Measurements from ENCODE around the gene TPTE.
"Not testable (repeated sequence)": the region's sequence is repeated elsewhere in the genome, so short reads cannot be mapped to it uniquely, and the experiment has no call there.

TPTE gene

DNA sequence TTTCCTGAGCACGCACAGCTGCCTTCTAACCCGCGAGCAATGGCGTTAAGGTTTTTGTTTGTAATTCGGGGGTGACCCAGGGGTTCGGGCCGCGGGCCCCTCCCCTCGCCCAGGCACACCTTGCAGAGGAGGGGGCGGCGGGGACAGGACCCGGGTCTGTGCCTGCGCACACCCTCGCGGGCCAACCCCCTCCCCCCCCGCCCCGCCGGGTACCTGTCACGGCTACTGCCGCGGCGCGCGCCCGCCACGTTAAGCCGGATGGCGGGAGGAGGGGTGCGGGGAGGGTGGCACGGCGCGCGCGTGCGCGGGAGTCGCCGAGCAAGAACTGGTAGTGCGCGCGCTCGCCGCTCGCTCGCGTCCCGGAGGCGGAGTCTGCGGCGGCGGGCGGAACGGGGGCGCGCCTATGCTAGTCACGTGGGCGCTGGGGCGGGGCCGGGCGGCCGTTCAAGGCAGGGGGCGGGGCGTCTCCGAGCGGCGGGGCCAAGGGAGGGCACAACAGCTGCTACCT lies at the start of gene TPTE:
TSS of gene TPTE (plus strand) at position 493 of the 508 bp plus-strand sequence. CDS start 17,141 bp downstream, outside the sequence.
- no peak for DNase-seq (ENCODE audit: low read depth)
- TF ChIP-seq, protein P1, sequence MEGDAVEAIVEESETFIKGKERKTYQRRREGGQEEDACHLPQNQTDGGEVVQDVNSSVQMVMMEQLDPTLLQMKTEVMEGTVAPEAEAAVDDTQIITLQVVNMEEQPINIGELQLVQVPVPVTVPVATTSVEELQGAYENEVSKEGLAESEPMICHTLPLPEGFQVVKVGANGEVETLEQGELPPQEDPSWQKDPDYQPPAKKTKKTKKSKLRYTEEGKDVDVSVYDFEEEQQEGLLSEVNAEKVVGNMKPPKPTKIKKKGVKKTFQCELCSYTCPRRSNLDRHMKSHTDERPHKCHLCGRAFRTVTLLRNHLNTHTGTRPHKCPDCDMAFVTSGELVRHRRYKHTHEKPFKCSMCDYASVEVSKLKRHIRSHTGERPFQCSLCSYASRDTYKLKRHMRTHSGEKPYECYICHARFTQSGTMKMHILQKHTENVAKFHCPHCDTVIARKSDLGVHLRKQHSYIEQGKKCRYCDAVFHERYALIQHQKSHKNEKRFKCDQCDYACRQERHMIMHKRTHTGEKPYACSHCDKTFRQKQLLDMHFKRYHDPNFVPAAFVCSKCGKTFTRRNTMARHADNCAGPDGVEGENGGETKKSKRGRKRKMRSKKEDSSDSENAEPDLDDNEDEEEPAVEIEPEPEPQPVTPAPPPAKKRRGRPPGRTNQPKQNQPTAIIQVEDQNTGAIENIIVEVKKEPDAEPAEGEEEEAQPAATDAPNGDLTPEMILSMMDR (IDR thresholded peaks at IDR 0.05; ENCODE audit: low read depth, low read length), result no peak
- TF ChIP-seq POLR2A (IDR thresholded peaks at IDR 0.05; ENCODE audit: extremely low read depth, insufficient read length) (no peak), MYC (IDR thresholded peaks at IDR 0.05; ENCODE audit: low read depth, low read length) (no peak)
- TF ChIP-seq, protein P2, sequence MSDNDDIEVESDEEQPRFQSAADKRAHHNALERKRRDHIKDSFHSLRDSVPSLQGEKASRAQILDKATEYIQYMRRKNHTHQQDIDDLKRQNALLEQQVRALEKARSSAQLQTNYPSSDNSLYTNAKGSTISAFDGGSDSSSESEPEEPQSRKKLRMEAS (IDR thresholded peaks at IDR 0.05; ENCODE audit: low read depth, low read length), result no peak
- no peak within 1 kb of the TSS for H3K4me3 ChIP-seq (ENCODE audit: low read depth, low read length)

DNA sequence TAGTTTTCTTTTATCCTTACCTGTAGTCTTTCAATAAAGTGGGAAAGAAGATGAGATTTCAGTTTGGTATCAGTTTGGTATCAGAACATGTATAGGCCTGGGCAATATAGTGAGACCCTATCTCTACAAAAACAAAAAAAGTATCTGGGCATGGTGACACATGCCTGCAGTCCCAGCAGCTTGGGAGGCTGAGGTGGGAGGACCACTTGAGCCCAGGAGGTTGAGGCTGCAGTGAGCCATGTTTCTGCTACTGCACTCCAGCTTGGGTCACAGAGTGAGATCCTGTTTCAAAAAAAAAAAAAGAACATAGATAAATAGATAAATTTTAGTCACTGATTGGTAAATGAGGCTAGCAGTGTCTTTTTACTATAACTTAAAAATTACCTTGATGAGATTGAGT lies 49.4 kb upstream of the TPTE start:
- H3K4me3 ChIP-seq (ENCODE audit: low read depth, low read length); DNase-seq (ENCODE audit: low read depth): not testable (repeated sequence)

DNA sequence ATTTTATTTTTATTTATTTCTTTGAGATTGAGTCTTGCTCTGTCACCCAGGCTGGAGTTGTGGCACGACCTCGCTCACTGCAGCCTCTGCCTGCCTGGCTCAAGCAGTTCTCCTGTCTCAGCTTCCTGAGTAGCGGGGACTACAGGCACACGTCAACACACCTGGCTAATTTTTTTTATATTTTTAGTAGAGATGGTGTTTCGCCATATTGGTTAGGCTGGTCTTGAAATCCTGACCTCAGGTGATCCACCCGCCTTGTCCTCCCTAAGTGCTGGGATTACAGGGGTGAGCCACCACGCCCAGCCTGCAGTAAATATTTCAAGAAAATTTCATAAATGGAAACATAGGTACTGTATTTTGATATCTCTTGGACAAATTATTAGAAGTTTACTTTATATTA lies 43.6 kb upstream of the TPTE start:
- not testable (repeated sequence) for H3K4me3 ChIP-seq (ENCODE audit: low read depth, low read length); DNase-seq (ENCODE audit: low read depth)

DNA sequence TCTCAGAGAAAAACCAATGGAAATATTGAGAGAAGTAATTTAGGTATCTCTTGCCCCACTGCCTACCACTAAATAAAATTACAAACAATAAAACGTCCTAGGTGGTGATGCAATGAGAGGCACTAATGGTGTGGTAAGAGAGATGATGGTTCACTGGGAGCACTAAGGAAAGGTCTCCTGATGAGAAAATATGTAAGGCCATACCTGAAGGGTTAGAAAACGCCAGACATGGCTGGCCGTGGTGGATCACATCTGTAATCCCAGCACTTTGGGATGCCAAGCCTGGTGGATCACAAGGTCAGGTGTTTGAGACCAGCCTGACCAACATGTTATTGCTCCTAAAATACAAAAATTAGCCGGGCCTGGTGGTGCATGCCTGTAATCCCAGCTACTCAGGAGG lies 41.5 kb upstream of the TPTE start:
- not testable (repeated sequence) for DNase-seq (ENCODE audit: low read depth); H3K4me3 ChIP-seq (ENCODE audit: low read depth, low read length)

DNA sequence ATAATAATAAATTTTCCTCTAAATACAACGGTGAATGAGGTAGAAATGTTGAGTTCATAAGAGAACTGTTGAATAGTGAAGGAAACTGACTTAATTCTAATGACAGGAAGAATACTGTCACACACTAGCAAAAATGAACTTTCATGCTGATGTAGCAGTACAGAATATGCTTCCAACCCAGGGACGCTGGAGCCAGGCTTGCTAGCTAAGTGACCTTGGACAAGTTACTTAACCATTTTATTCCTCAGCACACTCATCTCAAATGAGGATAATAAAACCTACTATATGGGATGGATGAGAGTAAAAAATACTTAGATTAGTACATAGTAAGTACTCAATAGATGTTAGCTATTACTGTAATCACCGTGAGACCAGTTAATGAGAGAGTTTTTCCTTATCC lies 36.5 kb upstream of the TPTE start:
- not testable (repeated sequence) for H3K4me3 ChIP-seq (ENCODE audit: low read depth, low read length); DNase-seq (ENCODE audit: low read depth)

DNA sequence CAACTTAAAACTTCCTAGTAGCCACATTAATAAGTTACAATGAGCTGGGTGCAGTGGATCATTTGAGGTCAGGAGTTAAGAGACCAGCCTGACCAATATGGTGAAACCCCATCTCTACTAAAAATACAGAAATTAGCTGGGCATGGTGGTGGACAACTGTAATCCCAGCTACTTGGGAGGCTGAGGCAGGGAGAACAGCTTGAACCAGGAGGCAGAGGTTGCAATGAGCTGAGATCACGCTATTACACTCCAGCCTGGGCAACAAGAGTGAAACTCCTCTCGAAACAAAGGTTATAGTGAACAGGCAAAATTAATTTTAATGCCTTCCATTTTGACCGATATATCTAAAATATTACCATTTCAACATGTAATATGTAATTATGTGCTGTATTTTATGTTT lies 30.9 kb upstream of the TPTE start:
- not testable (repeated sequence) for DNase-seq (ENCODE audit: low read depth); H3K4me3 ChIP-seq (ENCODE audit: low read depth, low read length)

DNA sequence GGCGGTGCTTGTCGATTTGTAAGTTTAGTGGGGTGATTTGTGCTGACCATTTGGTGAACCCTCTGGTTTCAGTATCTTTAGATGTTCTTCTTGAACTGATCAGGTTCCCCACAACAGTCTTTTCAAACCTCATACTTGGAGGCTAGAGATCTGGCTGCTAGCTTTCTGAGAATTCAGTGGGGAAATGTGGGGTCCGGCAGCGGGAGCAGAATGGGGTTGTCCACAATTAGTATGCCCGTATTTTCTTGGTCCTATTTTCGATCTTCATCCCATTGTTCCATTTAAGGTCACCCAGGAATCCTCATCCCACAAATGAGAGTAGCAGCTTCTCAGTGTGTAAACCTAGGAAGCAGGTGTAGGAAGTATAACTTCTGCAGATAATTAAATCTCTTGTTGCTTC lies 10.3 kb upstream of the TPTE start:
- TF ChIP-seq, protein P2 (IDR thresholded peaks at IDR 0.05; ENCODE audit: low read depth, low read length), result no peak
- TF ChIP-seq POLR2A (IDR thresholded peaks at IDR 0.05; ENCODE audit: extremely low read depth, insufficient read length) (no peak), MYC (IDR thresholded peaks at IDR 0.05; ENCODE audit: low read depth, low read length) (no peak)
- TF ChIP-seq, protein P1 (IDR thresholded peaks at IDR 0.05; ENCODE audit: low read depth, low read length), result no peak
- no peak overlapping the region for H3K4me3 ChIP-seq (ENCODE audit: low read depth, low read length)
- DNase-seq (ENCODE audit: low read depth), result no peak

DNA sequence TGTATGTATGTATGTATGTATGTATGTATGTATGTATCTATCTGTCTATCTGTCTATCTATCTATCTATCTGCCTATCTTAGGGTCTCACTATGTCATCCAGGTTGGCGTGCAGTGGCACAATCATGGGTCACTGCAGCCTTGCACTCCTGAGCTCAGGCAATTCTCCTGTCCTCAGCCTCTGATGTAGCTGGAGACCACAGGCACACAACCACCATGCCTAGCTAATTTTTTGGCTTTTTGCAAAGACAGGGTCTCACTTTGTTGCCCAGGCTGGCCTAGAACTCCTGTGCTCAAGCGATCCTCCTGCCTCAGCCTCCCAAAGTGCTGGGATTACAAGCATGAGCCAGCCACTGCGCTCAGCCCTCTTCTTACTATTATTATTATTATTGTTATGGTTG lies 4.5 kb upstream of the TPTE start:
- H3K4me3 ChIP-seq (ENCODE audit: low read depth, low read length); DNase-seq (ENCODE audit: low read depth): not testable (repeated sequence)

DNA sequence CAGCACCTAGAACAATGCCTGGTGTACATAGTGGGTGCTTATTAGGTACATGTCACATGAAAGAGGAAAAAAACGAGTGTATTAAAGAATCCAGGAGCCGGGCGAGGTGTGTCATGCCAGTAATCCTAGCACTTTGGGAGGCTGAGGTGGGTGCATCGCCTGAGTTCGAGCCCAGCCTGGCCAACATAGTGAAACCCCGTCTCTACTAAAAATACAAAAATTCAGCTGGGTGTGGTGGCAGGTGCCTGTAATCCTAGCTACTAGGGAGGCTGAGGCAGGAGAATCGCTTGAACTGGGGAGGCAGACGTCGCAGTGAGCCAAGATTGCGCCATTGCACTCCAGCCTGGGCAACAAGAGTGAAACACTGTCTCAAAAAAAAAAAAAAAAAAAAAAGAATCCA lies 3.5 kb upstream of the TPTE start:
- H3K4me3 ChIP-seq (ENCODE audit: low read depth, low read length); DNase-seq (ENCODE audit: low read depth): not testable (repeated sequence)

DNA sequence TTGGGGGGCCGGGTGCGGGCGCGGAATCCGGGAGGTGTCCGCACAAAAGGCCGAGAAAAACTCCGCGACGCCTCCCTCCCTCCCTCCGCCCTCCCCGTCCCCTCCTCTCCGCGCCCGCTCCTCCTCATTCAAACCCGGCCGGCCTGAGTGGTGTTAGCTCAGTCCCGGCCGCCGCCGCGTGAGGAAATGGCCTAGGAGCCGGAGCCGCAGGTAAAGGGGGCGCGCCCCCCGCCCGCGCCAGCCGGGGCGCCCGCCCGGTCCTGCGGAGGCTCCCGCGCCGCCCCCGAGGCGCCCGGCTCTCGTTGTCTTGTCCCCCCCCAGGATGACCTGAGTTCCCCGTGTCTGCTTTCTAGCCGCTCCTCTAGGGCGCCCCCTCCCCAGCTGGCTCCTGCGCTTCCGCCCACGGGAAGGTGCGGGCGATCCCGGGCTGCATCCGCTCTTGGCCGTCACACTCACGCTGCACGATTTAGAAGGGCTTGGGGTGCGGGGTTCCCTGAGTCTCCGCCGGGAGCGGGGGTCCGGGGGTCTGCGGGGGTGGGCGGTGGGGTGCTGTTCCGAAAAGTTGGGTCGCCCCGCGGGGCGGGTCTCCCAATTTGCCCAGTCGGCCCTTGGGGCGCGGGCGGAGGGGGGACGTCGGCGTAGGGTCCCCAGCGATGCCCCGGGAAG lies 585 bp downstream of the TPTE start:
- H3K4me3 ChIP-seq (ENCODE audit: low read depth, low read length); DNase-seq (ENCODE audit: low read depth): not testable (repeated sequence)

DNA sequence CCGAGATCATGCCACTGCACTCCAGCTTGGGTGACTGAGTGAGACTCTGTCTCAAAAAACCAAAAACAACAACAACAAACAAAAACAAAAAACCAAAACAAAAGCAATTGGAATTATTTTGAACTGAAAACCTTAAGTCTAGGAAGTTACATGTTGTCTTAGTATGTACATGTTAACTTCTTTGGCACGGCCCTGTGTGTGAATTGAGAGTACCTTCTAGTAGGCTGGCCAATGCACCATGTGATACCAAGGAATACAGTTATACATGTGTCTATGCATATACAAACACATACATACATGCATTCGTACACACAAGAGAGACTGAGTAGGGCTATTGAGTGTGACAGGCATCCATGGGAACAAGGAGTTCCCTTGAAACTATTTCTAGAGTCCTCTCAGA lies 18.6 kb downstream of the TPTE start:
- H3K4me3 ChIP-seq (ENCODE audit: low read depth, low read length), result no peak overlapping the region
- DNase-seq (ENCODE audit: low read depth), result no peak
- TF ChIP-seq, protein P2 (IDR thresholded peaks at IDR 0.05; ENCODE audit: low read depth, low read length), result no peak
- no peak for TF ChIP-seq POLR2A (IDR thresholded peaks at IDR 0.05; ENCODE audit: extremely low read depth, insufficient read length)

DNA sequence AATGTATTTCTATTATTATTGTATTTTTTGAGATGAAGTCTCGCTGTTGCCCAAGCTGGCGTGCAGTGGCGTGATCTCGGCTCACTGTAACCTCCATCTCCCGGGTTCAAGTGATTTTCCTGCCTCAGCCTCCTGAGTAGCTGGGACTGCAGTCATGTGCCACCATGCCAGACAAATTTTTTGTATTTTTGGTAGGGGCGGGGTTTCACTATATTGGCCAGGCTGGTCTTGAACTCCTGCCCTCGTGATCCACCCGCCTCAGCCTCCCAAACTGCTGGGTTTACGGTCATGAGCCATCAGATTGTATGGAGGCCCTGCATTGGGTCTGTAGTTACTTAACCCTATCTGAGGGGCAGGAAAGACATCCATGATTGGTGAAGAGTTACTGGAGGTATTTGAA lies 23.0 kb downstream of the TPTE start:
- not testable (repeated sequence) for H3K4me3 ChIP-seq (ENCODE audit: low read depth, low read length); DNase-seq (ENCODE audit: low read depth)

DNA sequence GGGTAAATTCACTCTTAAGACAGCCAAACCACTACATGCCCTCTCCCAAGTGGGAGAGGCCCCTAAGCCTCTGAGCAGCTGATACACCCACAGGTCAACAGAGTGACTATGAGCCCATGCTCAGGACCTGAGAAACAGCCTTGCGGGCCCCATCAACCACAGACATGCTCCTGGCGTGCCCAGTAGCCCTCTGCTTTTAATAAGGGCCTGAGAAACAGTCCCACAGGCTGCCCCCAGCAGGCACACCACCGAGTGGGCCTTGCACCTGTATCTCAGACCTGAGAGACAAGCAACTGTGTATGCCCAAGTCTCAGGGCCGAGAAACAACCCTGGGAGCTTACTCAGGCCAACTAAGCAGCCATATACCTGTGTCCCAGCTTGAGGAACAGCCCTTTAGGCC lies 26.5 kb downstream of the TPTE start:
- not testable (repeated sequence) for H3K4me3 ChIP-seq (ENCODE audit: low read depth, low read length); DNase-seq (ENCODE audit: low read depth)

DNA sequence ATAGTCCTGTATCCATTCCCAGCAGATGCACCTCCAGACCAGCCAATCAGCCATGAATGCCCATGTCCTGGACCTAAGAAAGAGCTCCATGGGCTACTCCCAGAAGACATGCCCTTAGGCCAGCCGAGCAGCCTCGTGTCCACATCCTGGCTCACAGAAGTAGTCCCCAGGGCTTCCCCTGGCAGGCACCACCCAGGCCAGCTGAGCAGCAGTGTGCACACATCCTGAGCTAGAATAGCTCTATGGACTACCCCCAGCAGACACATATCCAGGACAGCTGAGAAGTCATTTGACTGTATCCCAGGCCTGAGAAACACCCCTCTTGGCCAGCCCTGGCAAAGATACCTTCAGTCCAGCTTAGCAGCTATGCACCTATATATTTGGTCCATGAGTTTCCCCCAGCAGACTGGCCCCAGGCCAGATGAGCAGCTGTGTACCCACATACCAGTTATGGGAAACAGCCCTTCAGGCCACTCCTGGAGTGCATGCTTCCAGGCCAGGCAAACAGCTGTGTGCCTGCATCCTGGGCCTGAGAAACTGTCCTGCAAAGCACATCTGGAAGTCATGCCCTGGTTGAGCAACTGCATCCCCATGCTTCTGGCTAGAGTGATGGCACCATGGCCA lies 27.1 kb downstream of the TPTE start:
- not testable (repeated sequence) for H3K4me3 ChIP-seq (ENCODE audit: low read depth, low read length); DNase-seq (ENCODE audit: low read depth)

DNA sequence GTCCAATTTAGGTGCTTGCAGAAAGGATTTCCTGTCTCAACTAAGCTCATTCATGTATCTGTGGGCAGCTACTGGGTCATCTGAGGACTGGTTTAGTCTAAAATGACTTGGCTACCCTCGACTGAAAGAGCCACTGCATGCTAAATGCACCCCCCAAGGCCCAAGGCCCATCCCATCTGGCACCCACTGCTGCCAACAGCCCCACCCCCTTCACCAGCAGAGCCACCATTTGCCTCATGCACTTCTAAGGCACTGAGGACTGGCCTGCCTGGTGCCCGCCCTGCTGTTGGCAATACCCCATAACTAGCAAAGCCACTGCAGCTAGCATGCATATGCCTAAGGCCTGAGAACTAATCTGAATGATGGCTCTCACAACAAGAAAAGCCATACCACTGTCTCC lies 49.4 kb downstream of the TPTE start:
- H3K4me3 ChIP-seq (ENCODE audit: low read depth, low read length), result not testable (repeated sequence)

More for the DNA sequence above, 49.4 kb downstream of the TPTE start:
- not testable (repeated sequence) for DNase-seq (ENCODE audit: low read depth)

Data from NB4 (cell line).